Endothelial cell (in vitro differentiated cells): ENCODE results near the gene MCTP1. TPM values are rescaled to one million over a fixed set of nuclear protein-coding genes. Genes with fewer than 3 reads are reported as not detected.

ENCODE experiments used
- DNase-seq: peaks from one replicate; pipeline ENCODE4 v3.0.0; 2021; ENCODE audit warnings: low spot score
- H3K27ac Mint-ChIP-seq: one replicate; pipeline ENCODE4 v1.8.0; 2021; ENCODE audit warnings: mixed read lengths, inconsistent platforms; ENCODE audit not compliant: unreplicated experiment
- H3K27me3 Mint-ChIP-seq: one replicate; pipeline ENCODE4 v1.8.0; 2021; ENCODE audit warnings: mild to moderate bottlenecking, moderate library complexity, mixed read lengths, inconsistent platforms; ENCODE audit not compliant: unreplicated experiment
- H3K36me3 Mint-ChIP-seq: one replicate; pipeline ENCODE4 v1.8.0; 2021; ENCODE audit warnings: mild to moderate bottlenecking, low read depth, mixed read lengths, inconsistent platforms; ENCODE audit not compliant: unreplicated experiment
- H3K4me1 Mint-ChIP-seq: one replicate; pipeline ENCODE4 v1.8.0; 2021; ENCODE audit warnings: mild to moderate bottlenecking, mixed read lengths, inconsistent platforms; ENCODE audit not compliant: unreplicated experiment
- H3K4me3 Mint-ChIP-seq: one replicate; pipeline ENCODE4 v1.8.0; 2021; ENCODE audit warnings: mild to moderate bottlenecking, mixed read lengths, inconsistent platforms; ENCODE audit not compliant: unreplicated experiment
- H3K9me3 Mint-ChIP-seq: one replicate; pipeline ENCODE4 v1.8.0; 2021; ENCODE audit warnings: mixed read lengths, inconsistent platforms; ENCODE audit not compliant: unreplicated experiment
- CTCF ChIP-seq: fragments of 200-600 bp; sonication (generic); IDR thresholded peaks from one replicate; pipeline ENCODE4 v1.5.0; 2021; ENCODE audit warnings: antibody characterized with exemption; ENCODE audit not compliant: unreplicated experiment
- total RNA-seq: library from RNA; stranded (reverse); fragmentation: NEBNext Ultra II Directional; extraction: Animal tissue kit (Norgen Biotek cat#: 25700); gene quantifications from one replicate; pipeline ENCODE4 v1.2.1, GENCODE V29; 2021; ENCODE audit not compliant: unreplicated experiment

The MCTP1 gene
- total RNA-seq, 1 donor from 2014 or later: 2.2 TPM

GRCh38 chr5:95283761-95284571, 928 bp downstream of the MCTP1 start:
- no peak overlapping the region for H3K27ac Mint-ChIP-seq
- TF ChIP-seq CTCF: peak; percentile 28
- no peaks in the 10 kb centered on the region for H3K36me3 Mint-ChIP-seq
- peaks cover 11% of the 10 kb centered on the region for H3K27me3 Mint-ChIP-seq
- peak; percentile 47 for DNase-seq
- no peak overlapping the region for H3K4me3 Mint-ChIP-seq
- H3K4me1 Mint-ChIP-seq: peaks cover 7% of the 10 kb centered on the region
- no peaks in the 10 kb centered on the region for H3K9me3 Mint-ChIP-seq

GRCh38 chr5:95283022-95283615, 1.8 kb downstream of the MCTP1 start:
- H3K9me3 Mint-ChIP-seq: no peaks in the 10 kb centered on the region

GRCh38 chr5:95281226-95281625, 3.7 kb downstream of the MCTP1 start:
- no peak for TF ChIP-seq CTCF
- H3K4me1 Mint-ChIP-seq: peaks cover 5% of the 10 kb centered on the region
- H3K36me3 Mint-ChIP-seq: no peaks in the 10 kb centered on the region
- no peak overlapping the region for H3K27ac Mint-ChIP-seq
- H3K4me3 Mint-ChIP-seq: no peak overlapping the region
- peaks cover 11% of the 10 kb centered on the region for H3K27me3 Mint-ChIP-seq
- no peak for DNase-seq
- H3K9me3 Mint-ChIP-seq: no peaks in the 10 kb centered on the region

More at GRCh38 chr5:95283022-95283615, 1.8 kb downstream of the MCTP1 start:
- TF ChIP-seq CTCF: no peak
- no peak overlapping the region for H3K27ac Mint-ChIP-seq
- no peaks in the 10 kb centered on the region for H3K36me3 Mint-ChIP-seq
- H3K27me3 Mint-ChIP-seq: peaks cover 11% of the 10 kb centered on the region
- DNase-seq: no peak
- H3K4me1 Mint-ChIP-seq: peaks cover 5% of the 10 kb centered on the region
- peak overlapping the region; percentile 72 for H3K4me3 Mint-ChIP-seq

- no peak overlapping the region for H3K27ac Mint-ChIP-seq
- no peak overlapping the region for H3K4me3 Mint-ChIP-seq
- peaks cover 5% of the 10 kb centered on the region for H3K4me1 Mint-ChIP-seq
- H3K36me3 Mint-ChIP-seq: no peaks in the 10 kb centered on the region
- H3K9me3 Mint-ChIP-seq: no peaks in the 10 kb centered on the region
- DNase-seq: no peak
- peaks cover 10% of the 10 kb centered on the region for H3K27me3 Mint-ChIP-seq
- TF ChIP-seq CTCF: no peak
These were observed 4.3 kb downstream of the MCTP1 start for GRCh38 chr5:95280401-95281095.
